ENCODE measurements around the gene ACOT12. TPM values are rescaled to one million over a fixed set of nuclear protein-coding genes. Genes with fewer than 3 reads are reported as not detected.
"Not testable (repeated sequence)": the region's sequence is repeated elsewhere in the genome, so short reads cannot be mapped to it uniquely, and the experiment has no call there.

Gene ACOT12
- total and polyA plus RNA-seq, 2 experiments from 2014 or later, result not detected

DNA sequence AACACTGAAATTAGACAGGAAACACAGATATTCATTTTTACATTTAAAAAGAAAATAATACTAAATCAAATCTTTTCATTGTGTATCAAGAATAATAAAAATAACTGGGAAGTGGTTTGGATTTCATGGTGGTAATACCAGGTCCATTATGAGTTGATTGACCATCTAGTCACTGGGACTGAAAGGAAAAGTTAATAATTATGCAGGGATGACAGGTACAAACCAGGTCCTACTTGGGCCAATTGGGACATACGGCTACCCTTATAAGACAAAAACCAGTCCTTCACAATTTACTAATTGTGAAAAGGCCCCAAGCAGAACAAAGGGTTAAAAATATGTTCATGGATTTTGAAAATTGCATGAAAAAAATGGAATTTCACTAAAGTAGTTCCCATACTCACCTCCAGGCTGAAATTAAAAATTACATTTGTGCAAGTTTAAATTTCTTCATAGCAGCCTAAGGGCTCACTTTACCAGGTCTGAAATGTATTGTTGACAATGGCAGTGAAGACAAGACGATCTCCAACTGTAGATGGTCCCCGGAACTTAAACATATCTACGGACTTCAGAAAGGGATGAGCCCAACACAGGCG lies 48.4 kb downstream of the ACOT12 start:
- TF ChIP-seq, protein P1, sequence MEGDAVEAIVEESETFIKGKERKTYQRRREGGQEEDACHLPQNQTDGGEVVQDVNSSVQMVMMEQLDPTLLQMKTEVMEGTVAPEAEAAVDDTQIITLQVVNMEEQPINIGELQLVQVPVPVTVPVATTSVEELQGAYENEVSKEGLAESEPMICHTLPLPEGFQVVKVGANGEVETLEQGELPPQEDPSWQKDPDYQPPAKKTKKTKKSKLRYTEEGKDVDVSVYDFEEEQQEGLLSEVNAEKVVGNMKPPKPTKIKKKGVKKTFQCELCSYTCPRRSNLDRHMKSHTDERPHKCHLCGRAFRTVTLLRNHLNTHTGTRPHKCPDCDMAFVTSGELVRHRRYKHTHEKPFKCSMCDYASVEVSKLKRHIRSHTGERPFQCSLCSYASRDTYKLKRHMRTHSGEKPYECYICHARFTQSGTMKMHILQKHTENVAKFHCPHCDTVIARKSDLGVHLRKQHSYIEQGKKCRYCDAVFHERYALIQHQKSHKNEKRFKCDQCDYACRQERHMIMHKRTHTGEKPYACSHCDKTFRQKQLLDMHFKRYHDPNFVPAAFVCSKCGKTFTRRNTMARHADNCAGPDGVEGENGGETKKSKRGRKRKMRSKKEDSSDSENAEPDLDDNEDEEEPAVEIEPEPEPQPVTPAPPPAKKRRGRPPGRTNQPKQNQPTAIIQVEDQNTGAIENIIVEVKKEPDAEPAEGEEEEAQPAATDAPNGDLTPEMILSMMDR (IDR thresholded peaks at IDR 0.05; ENCODE audit: low read depth, low read length), result no peak
- H3K27me3 ChIP-seq, result no peaks in the 10 kb centered on the region
- H3K36me3 ChIP-seq, result no peaks in the 10 kb centered on the region
- H3K27ac ChIP-seq, result no peak overlapping the region
- no peaks in the 10 kb centered on the region for H3K9me3 ChIP-seq (ENCODE audit: low read depth)
- no peaks in the 10 kb centered on the region for H3K4me1 ChIP-seq (ENCODE audit: low read depth)
- DNase-seq (ENCODE audit: low read depth in 1 of 2, low spot score in 1 of 2), result no peak
- H3K4me3 ChIP-seq, result no peak overlapping the region

DNA sequence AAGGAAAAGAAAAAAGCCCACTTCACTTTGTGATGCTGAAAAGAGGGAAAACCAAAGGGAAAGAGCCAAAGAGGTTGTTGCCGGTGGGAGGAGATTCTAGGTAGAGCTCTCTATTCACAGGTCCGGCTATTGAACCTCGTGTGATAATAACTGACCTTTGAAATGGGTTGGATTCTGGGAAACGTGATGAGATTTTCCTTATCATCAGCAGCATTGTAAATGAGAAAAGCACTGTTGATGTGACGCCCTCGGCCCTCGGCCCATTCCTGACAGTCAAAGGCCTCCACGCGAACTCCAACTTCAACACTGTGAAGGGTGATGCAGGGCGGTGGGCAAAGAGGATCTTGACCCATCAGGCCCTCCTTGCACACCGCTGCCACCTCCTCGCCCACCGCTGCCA lies 49.2 kb downstream of the ACOT12 start:
- Histone ChIP-seq H3K27me3 (no peaks in the 10 kb centered on the region), H3K4me1 (ENCODE audit: low read depth) (no peaks in the 10 kb centered on the region), H3K27ac (no peak overlapping the region), H3K9me3 (ENCODE audit: low read depth) (no peaks in the 10 kb centered on the region), H3K36me3 (no peaks in the 10 kb centered on the region), H3K4me3 (no peak overlapping the region)
- DNase-seq (ENCODE audit: low read depth in 1 of 2, low spot score in 1 of 2), result no peak
- TF ChIP-seq, protein P1 (IDR thresholded peaks at IDR 0.05; ENCODE audit: low read depth, low read length), result no peak

DNA sequence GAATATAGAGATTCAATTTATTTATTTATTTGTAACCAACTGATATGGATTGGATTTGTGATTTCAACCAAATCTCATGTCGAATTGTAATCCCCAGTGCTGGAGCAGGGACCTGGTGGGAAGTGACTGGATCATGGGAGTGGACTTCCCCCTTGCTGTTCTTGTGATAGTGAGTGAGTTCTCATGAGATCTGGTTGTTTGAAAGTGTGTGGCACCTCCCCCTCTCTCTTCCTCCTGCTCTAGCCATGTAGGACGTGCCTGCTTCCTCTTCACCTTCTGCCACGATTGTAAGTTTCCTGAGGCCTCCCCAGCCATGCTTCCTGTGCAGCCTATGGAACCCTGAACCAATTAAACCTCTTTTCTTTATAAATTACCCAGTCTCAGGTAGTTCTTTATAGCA lies 55.7 kb downstream of the ACOT12 start:
- H3K27ac ChIP-seq; DNase-seq (ENCODE audit: low read depth in 1 of 2, low spot score in 1 of 2); H3K27me3 ChIP-seq; H3K36me3 ChIP-seq; H3K4me1 ChIP-seq (ENCODE audit: low read depth); H3K9me3 ChIP-seq (ENCODE audit: low read depth); H3K4me3 ChIP-seq: not testable (repeated sequence)

DNA sequence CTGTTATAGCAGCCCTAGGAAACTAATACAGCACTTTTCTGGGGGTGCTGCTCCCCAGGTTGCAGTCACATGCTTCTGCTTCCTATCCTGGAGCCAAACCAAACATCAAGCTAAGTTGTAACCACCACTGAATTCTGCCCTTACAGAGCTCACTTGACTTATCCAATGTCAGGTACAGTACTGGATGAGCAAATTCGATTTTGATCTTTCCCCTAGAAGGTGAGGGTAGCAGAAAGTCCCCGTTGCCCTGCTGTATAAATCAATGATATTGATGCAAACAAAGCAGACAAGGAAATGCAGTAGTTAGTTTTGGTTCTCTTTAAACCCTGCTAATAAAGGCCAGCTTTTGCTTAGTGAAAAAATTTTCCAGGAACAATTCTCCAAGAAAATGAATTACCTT lies 56.1 kb downstream of the ACOT12 start:
- Histone ChIP-seq H3K4me3 (no peak overlapping the region), H3K4me1 (ENCODE audit: low read depth) (no peaks in the 10 kb centered on the region), H3K36me3 (no peaks in the 10 kb centered on the region), H3K27me3 (no peaks in the 10 kb centered on the region), H3K27ac (no peak overlapping the region), H3K9me3 (ENCODE audit: low read depth) (no peaks in the 10 kb centered on the region)
- DNase-seq (ENCODE audit: low read depth in 1 of 2, low spot score in 1 of 2), result no peak
- TF ChIP-seq, protein P1 (IDR thresholded peaks at IDR 0.05; ENCODE audit: low read depth, low read length), result no peak

DNA sequence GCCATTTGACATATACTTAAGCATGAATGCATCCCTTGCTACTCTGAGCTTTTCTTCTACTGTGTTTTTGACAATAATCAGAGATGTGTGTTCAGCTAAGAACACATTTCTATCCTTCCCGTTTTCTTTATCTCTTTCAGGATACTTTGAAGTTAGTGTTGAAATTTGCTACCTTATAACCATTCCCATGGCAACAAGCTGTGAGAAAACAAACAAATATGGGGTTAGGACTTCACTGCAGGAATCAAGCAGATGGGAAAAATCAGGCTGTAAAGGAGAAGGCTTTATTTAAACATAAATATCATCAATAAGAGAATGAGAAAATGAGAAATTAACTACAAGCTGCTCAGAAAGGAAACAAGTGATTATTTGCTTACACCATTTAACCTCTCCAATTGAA lies 57.4 kb downstream of the ACOT12 start:
- no peak for DNase-seq (ENCODE audit: low read depth in 1 of 2, low spot score in 1 of 2)
- Histone ChIP-seq H3K4me3 (no peak overlapping the region), H3K9me3 (ENCODE audit: low read depth) (no peaks in the 10 kb centered on the region), H3K27me3 (no peaks in the 10 kb centered on the region), H3K4me1 (ENCODE audit: low read depth) (no peaks in the 10 kb centered on the region), H3K27ac (no peak overlapping the region), H3K36me3 (no peaks in the 10 kb centered on the region)
- TF ChIP-seq, protein P1 (IDR thresholded peaks at IDR 0.05; ENCODE audit: low read depth, low read length), result no peak

DNA sequence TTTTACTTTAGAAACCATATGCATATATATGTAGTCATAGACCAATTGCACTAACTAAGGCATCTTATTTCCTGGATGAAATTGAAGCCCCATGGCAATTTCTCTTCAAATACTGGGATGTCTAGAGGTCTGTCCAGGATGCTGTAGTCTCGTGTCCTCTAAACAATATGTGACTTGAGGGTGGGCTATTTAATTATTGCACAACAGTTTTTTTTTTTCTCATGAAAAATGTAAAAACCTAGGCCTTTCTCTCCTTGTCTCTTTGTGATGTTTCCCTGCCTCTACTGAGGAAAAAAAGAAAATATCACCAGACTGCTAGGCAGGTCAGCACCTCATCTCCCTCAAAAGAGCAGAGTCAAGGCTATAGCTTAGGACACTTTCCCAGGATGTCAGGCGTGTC lies 58.0 kb downstream of the ACOT12 start:
- no peaks in the 10 kb centered on the region for H3K27me3 ChIP-seq
- no peak for DNase-seq (ENCODE audit: low read depth in 1 of 2, low spot score in 1 of 2)
- TF ChIP-seq, protein P1 (IDR thresholded peaks at IDR 0.05; ENCODE audit: low read depth, low read length), result no peak
- H3K36me3 ChIP-seq, result no peaks in the 10 kb centered on the region
- H3K4me1 ChIP-seq (ENCODE audit: low read depth), result no peaks in the 10 kb centered on the region
- H3K4me3 ChIP-seq, result no peak overlapping the region
- no peaks in the 10 kb centered on the region for H3K9me3 ChIP-seq (ENCODE audit: low read depth)
- H3K27ac ChIP-seq, result no peak overlapping the region

Measured in cardiac muscle cell (in vitro differentiated cells and primary cell).